SK-N-MC (cell line): Measurements from ENCODE around the gene PTPRO.

Source experiments
- EZH2 ChIP-seq: fragments of 200-600 bp; sonication (generic); IDR thresholded peaks from one replicate; pipeline ENCODE4 v1.6.1; 2017; ENCODE audit warnings: antibody characterized with exemption
- FOXP2 ChIP-seq: optimal IDR thresholded peaks from 2 replicates; pipeline ENCODE3; 2011; ENCODE audit warnings: mild to moderate bottlenecking, moderate library complexity; ENCODE audit not compliant: insufficient read depth; ENCODE audit errors: extremely low read length, control extremely low read depth
- POLR2AphosphoS5 ChIP-seq: IDR thresholded peaks from 2 replicates; pipeline ENCODE4 v1.6.1; 2012; ENCODE audit warnings: mild to moderate bottlenecking, low read depth, low read length, borderline replicate concordance

- TF ChIP-seq POLR2AphosphoS5 (no peak), EZH2 (no peak), FOXP2 (no peak)
Observed at GRCh38 chr12:15527201-15528080, 205.1 kb downstream of the PTPRO start.
